Motor neuron (in vitro differentiated cells): ENCODE results near the gene SLC5A5. TPM values are rescaled to one million over a fixed set of nuclear protein-coding genes. Genes with fewer than 3 reads are reported as not detected.
A peak's percentile ranks its signal among the peaks of the same experiment; 100 is the strongest.

ENCODE experiments used
- ATAC-seq, 8 experiments: fragments of 200-7000 bp; cut with Tn5 transposase; replicated peaks in 6 of 8; 2 replicates each; pipeline ENCODE4 v1.8.0; 2021; ENCODE audit warnings: mild to moderate bottlenecking in 8 of 8, moderate library complexity in 8 of 8
- H3K27ac ChIP-seq, 2 donors: fragments of 250-450 bp; sonication (Bioruptor Pico); 2 replicates each; pipeline ENCODE4 v1.9.0; 2021; ENCODE audit warnings: antibody characterized with exemption in 2 of 2, mild to moderate bottlenecking in 2 of 2, moderate library complexity in 1 of 2
- H3K4me1 ChIP-seq, 2 donors: fragments of 250-450 bp; sonication (Bioruptor Pico); replicated peaks in 1 of 2; 2 replicates each; pipeline ENCODE4 v1.6.1; 2021; ENCODE audit warnings: antibody characterized with exemption in 2 of 2, mild to moderate bottlenecking in 2 of 2, moderate library complexity in 1 of 2
- H3K4me3 ChIP-seq, 5 donors: fragments of 250-450 bp; sonication (Bioruptor Pico); 2 replicates each; pipeline ENCODE4 v1.9.0; 2021; ENCODE audit warnings: antibody characterized with exemption in 5 of 5, mild to moderate bottlenecking in 5 of 5, moderate library complexity in 4 of 5
- WGBS, 10 experiments: fragments of 450-650 bp; shearing (Covaris generic); methylation state at CpG; one replicate each; pipeline ENCODE4 v1.0.0; 2022; 5-methylcytosine and 5-hydroxymethylcytosine counted together
- in situ Hi-C, 9 experiments: fragments of 400-800 bp; cut with MboI; loops; one replicate each; pipeline ENCODE4 v1.15.0; 2021; ENCODE audit warnings: low sequenced_read_pairs in 9 of 9, low pct_unique_long_range_greater_than_20kb in 2 of 9; ENCODE audit not compliant: unreplicated experiment in 9 of 9
- total RNA-seq, 8 experiments: library from RNA; unstranded; fragments of 300-600 nt; gene quantifications; 2 replicates each; pipeline versions ENCODE4 v1.2.3 to v1.2.4, GENCODE V29; 2022

Gene SLC5A5
- total RNA-seq, 8 experiments from 2014 or later: 0.05 to 4.2 (median 0.36) TPM; not detected in 2

- in situ Hi-C loops: loop anchor here in 1 of 9 experiments (10.0 kb wide), 1 partner anchor 47 kb away; the partner anchor contains the start of gene SLC5A5
Measured at GRCh38 chr19:17922138-17922537, 50.4 kb downstream of the SLC5A5 start.

DNA sequence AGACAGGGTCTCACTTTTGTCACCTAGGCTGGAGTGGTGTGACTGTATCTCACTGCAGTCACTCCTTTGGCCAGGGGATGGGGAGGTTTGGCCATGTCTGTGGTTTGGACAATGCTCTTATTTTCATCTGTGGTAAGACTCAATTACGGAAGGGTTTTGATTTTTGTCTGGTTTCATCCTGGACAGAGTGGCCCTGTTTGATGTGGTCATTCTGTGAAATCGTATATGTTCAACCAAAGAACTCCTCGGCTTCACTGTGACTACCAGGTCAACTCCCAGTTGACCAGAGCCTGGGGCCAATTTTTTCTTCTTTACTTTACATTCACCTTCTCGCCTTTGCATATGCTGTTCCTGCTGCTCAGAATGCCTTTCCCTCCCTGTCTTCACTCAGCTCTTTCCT is 54.3 kb downstream of the SLC5A5 start:
- WGBS, 10 experiments: 31 to 73% (median 49%) methylated on average over 2 to 4 of the region's 4 CpGs; no CpG with 5 or more reads in 1 of the 10 experiments
- no peak overlapping the region for H3K27ac ChIP-seq
- no peaks in the 10 kb centered on the region for H3K4me1 ChIP-seq
- no peak overlapping the region for H3K4me3 ChIP-seq
- no peak for ATAC-seq
- in situ Hi-C loops: loop anchor here in 1 of 9 experiments (10.0 kb wide), 1 partner anchor 51 kb away; the partner anchor contains the start of gene SLC5A5

More at GRCh38 chr19:17922138-17922537, 50.4 kb downstream of the SLC5A5 start:
- Histone ChIP-seq H3K27ac (no peak overlapping the region), H3K4me1 (no peaks in the 10 kb centered on the region), H3K4me3 (no peak overlapping the region)
- no peak for ATAC-seq
- WGBS, 10 experiments: 10 to 57% (median 47%) methylated on average over 1 to 2 of the region's 3 CpGs; no CpG with 5 or more reads in 2 of the 10 experiments

- Histone ChIP-seq H3K4me1 (peaks cover 8 to 12% of the 10 kb centered on the region in 2 donors), H3K4me3 (no peak overlapping the region), H3K27ac (no peak overlapping the region)
- in situ Hi-C loops: loop anchor here in 1 of 9 experiments (10.0 kb wide), 1 partner anchor 54 kb away; the partner anchor contains the start of gene SLC5A5
- WGBS, 10 experiments: 33 to 60% (median 42%) methylated on average over 1 to 4 of the region's 4 CpGs; no CpG with 5 or more reads in 6 of the 10 experiments
- no peak for ATAC-seq
Measured at GRCh38 chr19:17929056-17929455, 57.3 kb downstream of the SLC5A5 start.

DNA sequence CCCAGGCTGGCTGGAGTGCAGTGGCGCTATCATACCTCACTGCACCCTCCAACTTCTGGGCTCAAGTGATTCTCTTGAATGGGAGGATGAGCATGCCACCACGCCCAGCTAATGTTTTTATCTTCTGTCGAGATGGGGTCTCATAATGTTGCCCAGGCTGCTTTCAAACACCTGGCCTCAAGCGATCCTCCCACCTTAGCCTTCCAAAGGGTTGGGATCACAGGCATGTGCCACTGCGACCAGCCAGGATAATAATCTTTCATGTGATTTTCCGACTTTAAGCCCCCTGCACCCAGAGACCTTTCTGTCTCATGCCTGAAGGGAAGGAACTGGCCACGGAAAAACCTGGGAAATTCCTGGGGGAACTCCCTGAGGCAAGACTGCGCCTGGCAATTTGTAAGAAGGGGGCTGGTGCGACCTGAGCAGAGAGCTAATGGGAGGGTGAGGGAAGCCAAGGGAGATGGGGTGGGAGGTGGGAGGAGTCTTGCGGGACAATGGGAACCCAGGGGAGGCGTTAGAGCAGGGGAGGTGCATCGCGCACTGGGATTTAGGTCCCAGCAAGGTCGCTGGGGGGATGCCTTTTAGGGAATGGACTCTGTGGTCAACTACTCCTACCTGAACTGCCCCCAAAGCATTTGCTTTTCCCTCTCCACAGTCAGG is 59.9 kb downstream of the SLC5A5 start:
- no peak overlapping the region for H3K27ac ChIP-seq

DNA sequence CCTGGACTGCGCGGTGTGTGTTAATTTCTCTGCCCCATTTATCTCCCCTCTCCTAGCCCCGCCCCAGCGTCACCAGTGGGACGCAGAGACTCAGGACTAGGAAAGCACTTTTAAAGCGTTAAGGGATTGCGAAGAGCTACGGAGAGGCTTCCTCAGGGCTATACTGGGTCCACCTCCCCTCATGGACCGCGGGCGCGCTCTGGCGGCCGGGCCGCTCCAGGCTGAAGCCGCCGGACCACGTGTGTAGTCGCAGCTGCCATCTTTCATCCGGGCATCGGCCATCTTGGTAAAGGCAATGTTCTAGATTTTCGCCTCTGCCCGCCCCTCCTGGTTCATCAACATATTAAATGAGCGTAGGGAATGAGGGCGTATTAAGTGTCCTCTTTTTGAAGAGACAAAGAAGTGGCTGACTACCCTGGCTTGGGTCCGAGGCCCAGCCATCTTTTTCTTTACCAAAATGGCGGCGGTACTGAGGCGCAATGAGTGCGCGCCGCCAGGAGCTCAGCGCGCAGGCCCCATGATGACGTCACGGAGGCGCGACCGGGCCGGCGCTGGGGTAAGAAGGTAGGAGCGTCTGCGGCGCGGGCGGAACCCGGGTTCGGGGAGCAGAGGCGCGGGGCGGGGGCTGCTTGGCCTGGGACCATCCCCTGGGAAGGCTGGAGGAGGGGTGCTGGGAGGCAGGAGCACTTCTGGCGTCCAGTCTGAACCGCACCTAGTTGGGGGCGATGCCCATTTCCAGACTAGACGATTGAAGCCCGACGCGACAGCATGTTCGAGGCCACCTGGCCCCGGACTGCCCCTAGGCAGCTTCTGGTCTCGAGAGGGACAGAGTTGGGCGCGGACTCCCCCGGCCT is 61.0 kb downstream of the SLC5A5 start, which contains the start of gene CCDC124:
CCDC124 (plus strand) TSS at position 531 of the 854 bp plus-strand sequence. CDS start 3,406 bp downstream, outside the sequence.
- in situ Hi-C loops: no loop called here
- Histone ChIP-seq H3K4me1 (peaks cover 8 to 12% of the 10 kb centered on the region in 2 donors), H3K27ac (peak within 1 kb of the TSS; percentile 97 to 98), H3K4me3 (peak within 1 kb of the TSS; percentile 84 to 95 (median 89))
- ATAC-seq: peak; percentile 92 to 97 (median 94)
- 0 to 8% (median 0%) methylated on average over 2 to 24 of the region's 64 CpGs; no CpG with 5 or more reads in 4 of the 10 experiments for WGBS, 10 experiments

More for the DNA sequence above, 59.9 kb downstream of the SLC5A5 start:
- ATAC-seq: peak in 1 of 8 experiments; percentile 9
- 0 to 100% (median 53%) methylated on average over 1 to 6 of the region's 14 CpGs; no CpG with 5 or more reads in 3 of the 10 experiments for WGBS, 10 experiments
- Histone ChIP-seq H3K4me3 (peak overlapping the region in 1 of 5 donors; percentile 84), H3K4me1 (peaks cover 8 to 12% of the 10 kb centered on the region in 2 donors)
- in situ Hi-C loops: no loop called here

GRCh38 chr19:17933414-17934129 is 61.8 kb downstream of the SLC5A5 start:
- 0 to 80% (median 18%) methylated on average over 1 to 10 of the region's 19 CpGs; no CpG with 5 or more reads in 2 of the 10 experiments for WGBS, 10 experiments
- peaks cover 8 to 12% of the 10 kb centered on the region in 2 donors for H3K4me1 ChIP-seq
- peak overlapping the region in 1 of 2 donors; percentile 98 for H3K27ac ChIP-seq
- peak in 2 of 8 experiments; percentile 1 for ATAC-seq
- H3K4me3 ChIP-seq: peak overlapping the region; percentile 84 to 95 (median 89)
- in situ Hi-C loops: no loop called here

DNA sequence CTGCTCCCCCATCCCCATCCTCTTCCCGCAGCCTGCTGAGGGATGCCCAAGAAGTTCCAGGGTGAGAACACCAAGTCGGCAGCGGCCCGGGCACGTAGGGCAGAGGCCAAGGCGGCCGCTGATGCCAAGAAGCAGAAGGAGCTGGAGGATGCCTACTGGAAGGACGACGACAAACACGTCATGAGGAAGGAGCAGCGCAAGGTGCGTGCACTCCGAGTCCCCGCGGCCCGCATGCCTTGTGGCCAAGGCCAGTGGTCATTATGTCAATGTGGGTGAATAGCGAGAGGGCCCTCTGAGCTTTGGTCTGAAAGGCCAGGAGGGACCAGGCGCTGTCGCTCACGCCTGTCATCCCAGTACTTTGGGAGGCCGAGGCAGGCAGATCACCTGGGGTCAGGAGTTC is 64.6 kb downstream of the SLC5A5 start:
- Histone ChIP-seq H3K4me1 (peaks cover 8 to 12% of the 10 kb centered on the region in 2 donors), H3K4me3 (no peak overlapping the region), H3K27ac (no peak overlapping the region)
- in situ Hi-C loops: no loop called here
- ATAC-seq: no peak
- 60 to 100% (median 95%) methylated on average over 1 to 12 of the region's 21 CpGs; no CpG with 5 or more reads in 6 of the 10 experiments for WGBS, 10 experiments

GRCh38 chr19:17937371-17937900 is 65.7 kb downstream of the SLC5A5 start:
- 60 to 94% (median 82%) methylated on average over 1 to 4 of the region's 9 CpGs; no CpG with 5 or more reads in 6 of the 10 experiments for WGBS, 10 experiments

DNA sequence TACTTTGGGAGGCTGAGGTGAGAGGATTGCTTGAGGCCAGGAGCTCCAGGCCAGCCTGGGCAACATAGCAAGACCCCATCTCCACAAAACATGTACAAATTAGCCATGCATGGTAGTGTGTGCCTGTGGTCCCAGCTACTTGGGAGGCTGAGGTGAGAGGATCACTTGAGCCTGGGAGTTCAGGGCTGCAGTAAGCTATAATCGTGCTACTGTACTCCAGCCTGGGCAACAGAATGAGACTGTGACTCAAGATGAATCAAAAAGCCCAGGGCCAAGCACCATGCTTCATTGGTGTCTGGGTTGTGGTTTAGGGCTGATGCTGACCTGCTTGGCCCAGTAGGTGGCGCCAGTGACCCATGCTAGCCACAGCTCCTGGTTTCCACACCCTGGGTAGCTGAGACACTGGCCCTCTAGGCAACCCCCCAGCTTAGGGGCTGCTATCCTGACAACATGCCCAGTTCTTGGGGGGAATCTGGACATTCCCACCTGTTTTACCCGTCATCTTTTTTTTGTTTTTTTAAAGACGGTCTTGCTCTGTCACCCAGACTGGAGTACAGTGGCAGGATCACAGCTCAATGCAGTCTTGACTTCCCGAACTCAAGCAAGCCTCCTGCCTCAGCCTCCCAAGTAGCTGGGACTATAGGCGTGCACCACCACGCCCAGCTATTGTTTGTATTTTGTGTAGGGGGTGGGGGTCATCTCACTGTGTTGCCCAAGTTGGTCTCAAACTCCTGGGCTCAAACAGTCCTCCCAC is 66.5 kb downstream of the SLC5A5 start:
- peaks cover 5 to 6% of the 10 kb centered on the region in 2 donors for H3K4me1 ChIP-seq
- 0 to 60% (median 20%) methylated on average over 1 to 5 of the region's 7 CpGs; no CpG with 5 or more reads in 3 of the 10 experiments for WGBS, 10 experiments
- ATAC-seq: peak; percentile 89 to 97 (median 93)
- no peak overlapping the region for H3K4me3 ChIP-seq
- in situ Hi-C loops: no loop called here
- H3K27ac ChIP-seq: no peak overlapping the region

More at GRCh38 chr19:17937371-17937900, 65.7 kb downstream of the SLC5A5 start:
- peaks cover 5 to 6% of the 10 kb centered on the region in 2 donors for H3K4me1 ChIP-seq
- no peak for ATAC-seq
- H3K4me3 ChIP-seq: no peak overlapping the region
- H3K27ac ChIP-seq: no peak overlapping the region
- in situ Hi-C loops: no loop called here

DNA sequence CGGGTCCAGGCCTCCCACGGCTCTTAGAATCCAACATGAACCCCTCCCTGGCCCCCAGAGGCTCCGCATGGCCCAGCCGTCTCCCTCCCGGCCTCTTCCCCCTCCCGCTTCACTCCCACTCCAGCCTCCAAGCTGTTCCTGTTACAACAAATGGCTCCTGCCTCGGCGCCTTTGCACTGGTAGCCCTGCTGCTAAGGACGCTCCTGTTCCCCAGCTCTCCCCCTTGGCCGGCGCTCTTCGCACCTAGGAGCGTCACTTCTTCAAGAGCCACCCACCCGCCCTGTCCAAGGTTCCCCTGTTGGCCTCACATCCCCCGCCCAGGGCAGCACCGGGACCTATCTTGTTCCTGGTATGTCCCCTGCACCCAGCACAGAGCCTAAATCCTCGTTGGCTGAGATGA is 70.4 kb downstream of the SLC5A5 start:
- ATAC-seq: no peak
- Histone ChIP-seq H3K4me1 (no peaks in the 10 kb centered on the region), H3K4me3 (no peak overlapping the region), H3K27ac (no peak overlapping the region)
- 21 to 100% methylated on average over 2 to 3 of the region's 17 CpGs; no CpG with 5 or more reads in 8 of the 10 experiments for WGBS, 10 experiments
- in situ Hi-C loops: loop anchor here in 1 of 9 experiments (10.0 kb wide), 1 partner anchor 53 kb away; no protein-coding TSS in a partner anchor

DNA sequence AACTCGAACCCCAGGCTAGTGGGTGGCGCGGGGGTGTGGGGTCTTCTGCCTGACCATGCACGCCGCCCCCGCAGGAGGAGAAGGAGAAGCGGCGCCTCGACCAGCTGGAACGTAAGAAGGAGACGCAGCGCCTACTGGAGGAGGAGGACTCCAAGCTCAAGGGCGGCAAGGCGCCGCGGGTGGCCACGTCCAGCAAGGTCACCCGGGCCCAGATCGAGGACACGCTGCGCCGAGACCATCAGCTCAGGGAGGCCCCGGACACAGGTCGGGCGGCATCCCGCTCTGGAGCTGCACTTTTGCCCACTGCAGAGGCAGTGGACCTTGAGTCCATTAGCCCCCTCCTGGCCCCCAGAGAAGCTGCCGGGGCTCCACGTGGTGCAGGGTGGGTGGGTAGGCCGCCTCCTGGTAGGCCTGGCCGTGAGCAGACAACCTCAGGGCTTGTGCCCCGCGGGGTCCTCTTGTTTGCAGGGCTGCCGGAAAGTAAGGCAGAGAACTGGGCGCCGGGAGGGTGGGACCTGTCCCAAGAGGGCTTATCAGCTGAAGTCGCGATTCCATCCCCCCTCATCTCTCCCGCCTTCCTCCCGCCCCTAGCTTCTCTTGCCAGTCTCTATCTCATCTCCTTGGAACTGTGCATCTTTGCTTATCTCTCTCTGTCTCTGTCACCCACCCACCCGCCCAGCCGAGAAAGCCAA is 71.0 kb downstream of the SLC5A5 start:
- no peak overlapping the region for H3K4me3 ChIP-seq
- in situ Hi-C loops: loop anchor here in 1 of 9 experiments (10.0 kb wide), 1 partner anchor 52 kb away; no protein-coding TSS in a partner anchor
- H3K4me1 ChIP-seq: peaks cover 0 to 3% of the 10 kb centered on the region in 2 donors
- H3K27ac ChIP-seq: no peak overlapping the region
- no peak for ATAC-seq
- 84 to 100% (median 86%) methylated on average over 1 to 9 of the region's 41 CpGs; no CpG with 5 or more reads in 7 of the 10 experiments for WGBS, 10 experiments
